ENCODE results near the gene CERS1. TPM values are rescaled to one million over a fixed set of nuclear protein-coding genes. Genes with fewer than 3 reads are reported as not detected.

Gene CERS1
- total RNA-seq, 1 experiment from 2014 or later = 4.4 TPM

- H3K4me1 Mint-ChIP-seq (ENCODE audit: low read depth, unreplicated experiment) = no peaks in the 10 kb centered on the region
Measured at GRCh38 chr19:18865106-18865972, 30.6 kb downstream of the CERS1 start.

GRCh38 chr19:18863843-18864362, 32.1 kb downstream of the CERS1 start:
- H3K4me3 Mint-ChIP-seq (ENCODE audit: low read depth, unreplicated experiment) = no peak overlapping the region
- intact Hi-C loops (cut with micrococcal nuclease; ENCODE audit: unreplicated experiment) = no loop called here
- no peak for TF ChIP-seq CTCF (IDR thresholded peaks at IDR 0.05; ENCODE audit: unreplicated experiment)
- H3K27ac Mint-ChIP-seq (ENCODE audit: unreplicated experiment) = no peak overlapping the region
- H3K36me3 Mint-ChIP-seq (ENCODE audit: insufficient read depth, unreplicated experiment) = peaks cover 43% of the 10 kb centered on the region
- BruUV-seq (replicated peaks) = no TSS peak
- no peaks in the 10 kb centered on the region for H3K9me3 Mint-ChIP-seq (ENCODE audit: low read depth, unreplicated experiment)
- CTCF ChIA-PET = interaction anchor here (0.6 kb wide), 1 partner anchor 14 kb away, joined by 3 read pairs; no protein-coding TSS in a partner anchor
- H3K4me1 Mint-ChIP-seq (ENCODE audit: low read depth, unreplicated experiment) = no peaks in the 10 kb centered on the region
- DNase-seq = no peak
- H3K27me3 Mint-ChIP-seq (ENCODE audit: unreplicated experiment) = no peaks in the 10 kb centered on the region

More at GRCh38 chr19:18865106-18865972, 30.6 kb downstream of the CERS1 start:
- no peak for DNase-seq
- Mint-ChIP-seq H3K9me3 (ENCODE audit: low read depth, unreplicated experiment) (no peaks in the 10 kb centered on the region), H3K27ac (ENCODE audit: unreplicated experiment) (no peak overlapping the region), H3K36me3 (ENCODE audit: insufficient read depth, unreplicated experiment) (peaks cover 43% of the 10 kb centered on the region), H3K27me3 (ENCODE audit: unreplicated experiment) (no peaks in the 10 kb centered on the region), H3K4me3 (ENCODE audit: low read depth, unreplicated experiment) (no peak overlapping the region)
- no peak for TF ChIP-seq CTCF (IDR thresholded peaks at IDR 0.05; ENCODE audit: unreplicated experiment)
- CTCF ChIA-PET = interaction anchor here (0.7 kb wide), 2 partner anchors 33 to 253 kb away, joined by 4 to 6 read pairs; partner anchors contain the start of gene TMEM59L
- BruUV-seq (replicated peaks) = no TSS peak
- intact Hi-C loops (cut with micrococcal nuclease; ENCODE audit: unreplicated experiment) = no loop called here

- Mint-ChIP-seq H3K27ac (ENCODE audit: unreplicated experiment) (no peak overlapping the region), H3K4me3 (ENCODE audit: low read depth, unreplicated experiment) (no peak overlapping the region), H3K27me3 (ENCODE audit: unreplicated experiment) (no peaks in the 10 kb centered on the region), H3K36me3 (ENCODE audit: insufficient read depth, unreplicated experiment) (peaks cover 46% of the 10 kb centered on the region), H3K4me1 (ENCODE audit: low read depth, unreplicated experiment) (no peaks in the 10 kb centered on the region), H3K9me3 (ENCODE audit: low read depth, unreplicated experiment) (no peaks in the 10 kb centered on the region)
- no TSS peak for BruUV-seq (replicated peaks)
- TF ChIP-seq CTCF (IDR thresholded peaks at IDR 0.05; ENCODE audit: unreplicated experiment) = no peak
- no peak for DNase-seq
- intact Hi-C loops (cut with micrococcal nuclease; ENCODE audit: unreplicated experiment) = no loop called here
- CTCF ChIA-PET = no interaction called here
Measured at GRCh38 chr19:18862976-18863842, 32.7 kb downstream of the CERS1 start.

GRCh38 chr19:18861917-18862316, 34.0 kb downstream of the CERS1 start:
- Mint-ChIP-seq H3K27me3 (ENCODE audit: unreplicated experiment) (no peaks in the 10 kb centered on the region), H3K36me3 (ENCODE audit: insufficient read depth, unreplicated experiment) (peaks cover 49% of the 10 kb centered on the region), H3K4me1 (ENCODE audit: low read depth, unreplicated experiment) (no peaks in the 10 kb centered on the region), H3K4me3 (ENCODE audit: low read depth, unreplicated experiment) (no peak overlapping the region), H3K27ac (ENCODE audit: unreplicated experiment) (no peak overlapping the region), H3K9me3 (ENCODE audit: low read depth, unreplicated experiment) (no peaks in the 10 kb centered on the region)
- BruUV-seq (replicated peaks) = no TSS peak
- no peak for DNase-seq
- CTCF ChIA-PET = no interaction called here
- TF ChIP-seq CTCF (IDR thresholded peaks at IDR 0.05; ENCODE audit: unreplicated experiment) = no peak
- intact Hi-C loops (cut with micrococcal nuclease; ENCODE audit: unreplicated experiment) = no loop called here
